ENCODE results near the gene NDUFB10.

Gene NDUFB10

DNA sequence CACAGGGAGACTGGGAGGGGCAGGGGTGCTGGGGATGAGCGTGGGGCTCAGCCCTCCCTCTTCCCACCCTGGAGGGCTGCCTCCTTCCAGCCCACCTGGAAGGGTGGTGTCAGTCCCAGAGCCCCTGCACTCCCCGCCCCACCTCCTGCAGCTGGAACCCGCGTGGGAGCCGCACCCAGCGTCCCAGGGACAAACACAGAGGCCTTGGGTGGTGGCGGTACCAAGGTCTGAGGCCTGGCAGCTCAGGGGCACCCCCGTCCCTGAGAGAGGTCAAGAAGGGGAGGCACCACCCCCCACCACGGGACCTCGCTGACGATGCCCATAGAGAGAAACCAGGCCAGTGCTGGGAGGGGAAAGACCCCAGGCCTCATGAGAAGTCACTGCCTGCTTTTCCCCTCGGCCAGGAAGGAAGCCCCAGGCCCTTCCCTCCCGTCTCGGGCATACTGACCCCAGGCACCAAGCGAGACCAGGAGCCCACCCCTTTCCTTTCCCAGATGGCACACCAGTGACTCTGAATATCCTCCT lies 45.2 kb upstream of the NDUFB10 start:
- H3K27me3 Mint-ChIP-seq (ENCODE audit: low read depth, poor library complexity), result peaks cover 59% of the 10 kb centered on the region
- H3K4me3 Mint-ChIP-seq, result peak overlapping the region; percentile 18
- H3K27ac Mint-ChIP-seq, result no peak overlapping the region
- no peak for TF ChIP-seq CTCF (IDR thresholded peaks at IDR 0.05)
- DNase-seq, result no peak
- peaks cover 44% of the 10 kb centered on the region for H3K4me1 Mint-ChIP-seq
- H3K9me3 Mint-ChIP-seq, result no peaks in the 10 kb centered on the region
- no peaks in the 10 kb centered on the region for H3K36me3 Mint-ChIP-seq (ENCODE audit: low read depth)

DNA sequence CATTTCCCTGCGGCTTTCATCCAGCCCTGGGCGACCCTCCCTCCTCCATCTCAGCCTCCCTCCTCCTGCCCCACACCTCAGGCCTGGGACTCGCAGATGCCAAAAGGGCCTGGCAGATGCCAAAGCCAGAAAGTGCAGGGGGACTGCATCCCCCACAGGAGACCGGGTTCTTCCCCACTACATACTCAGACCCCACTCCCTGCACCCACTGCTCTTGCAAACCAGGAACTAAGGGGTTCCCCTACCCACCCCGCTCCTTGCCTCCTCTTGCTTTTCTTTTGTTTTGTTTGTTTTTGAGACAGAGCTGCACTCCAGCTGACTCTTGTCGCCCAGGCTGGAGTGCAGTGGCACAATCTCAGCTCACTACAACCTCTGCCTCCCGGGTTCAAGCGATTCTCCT lies 44.4 kb upstream of the NDUFB10 start:
- peaks cover 44% of the 10 kb centered on the region for H3K4me1 Mint-ChIP-seq
- no peaks in the 10 kb centered on the region for H3K9me3 Mint-ChIP-seq
- H3K27ac Mint-ChIP-seq, result no peak overlapping the region
- H3K27me3 Mint-ChIP-seq (ENCODE audit: low read depth, poor library complexity), result peaks cover 68% of the 10 kb centered on the region
- no peak overlapping the region for H3K4me3 Mint-ChIP-seq
- no peaks in the 10 kb centered on the region for H3K36me3 Mint-ChIP-seq (ENCODE audit: low read depth)
- DNase-seq, result no peak
- no peak for TF ChIP-seq CTCF (IDR thresholded peaks at IDR 0.05)

GRCh38 chr16:1915732-1916639 lies 43.4 kb upstream of the NDUFB10 start:
- H3K36me3 Mint-ChIP-seq (ENCODE audit: low read depth), result no peaks in the 10 kb centered on the region
- H3K4me1 Mint-ChIP-seq, result peaks cover 52% of the 10 kb centered on the region
- peaks cover 78% of the 10 kb centered on the region for H3K27me3 Mint-ChIP-seq (ENCODE audit: low read depth, poor library complexity)

GRCh38 chr16:1916640-1916990 lies 42.7 kb upstream of the NDUFB10 start:
- H3K4me1 Mint-ChIP-seq, result peaks cover 58% of the 10 kb centered on the region
- DNase-seq, result no peak
- H3K9me3 Mint-ChIP-seq, result no peaks in the 10 kb centered on the region
- no peak for TF ChIP-seq CTCF (IDR thresholded peaks at IDR 0.05)
- H3K4me3 Mint-ChIP-seq, result peak overlapping the region; percentile 52
- peak overlapping the region; percentile 77 for H3K27ac Mint-ChIP-seq
- H3K27me3 Mint-ChIP-seq (ENCODE audit: low read depth, poor library complexity), result peaks cover 84% of the 10 kb centered on the region
- H3K36me3 Mint-ChIP-seq (ENCODE audit: low read depth), result no peaks in the 10 kb centered on the region

More at GRCh38 chr16:1915732-1916639, 43.4 kb upstream of the NDUFB10 start:
- no peak overlapping the region for H3K4me3 Mint-ChIP-seq
- no peak for TF ChIP-seq CTCF (IDR thresholded peaks at IDR 0.05)
- DNase-seq, result no peak
- no peaks in the 10 kb centered on the region for H3K9me3 Mint-ChIP-seq
- H3K27ac Mint-ChIP-seq, result peak overlapping the region; percentile 77

- no peak for DNase-seq
- H3K4me3 Mint-ChIP-seq, result peak overlapping the region; percentile 52
- no peaks in the 10 kb centered on the region for H3K9me3 Mint-ChIP-seq
- no peaks in the 10 kb centered on the region for H3K36me3 Mint-ChIP-seq (ENCODE audit: low read depth)
- peaks cover 89% of the 10 kb centered on the region for H3K27me3 Mint-ChIP-seq (ENCODE audit: low read depth, poor library complexity)
- no peak for TF ChIP-seq CTCF (IDR thresholded peaks at IDR 0.05)
- peaks cover 58% of the 10 kb centered on the region for H3K4me1 Mint-ChIP-seq
- H3K27ac Mint-ChIP-seq, result no peak overlapping the region
Measured at GRCh38 chr16:1917056-1917664, 42.2 kb upstream of the NDUFB10 start.
